Epithelial cell of prostate (primary cell): ENCODE measurements around the gene ZFP36L1.

Source experiments
- DNase-seq: peaks from one replicate; pipeline ENCODE4 v3.0.0-alpha.2; 2011; ENCODE audit warnings: low read depth, low spot score
- H3K27ac ChIP-seq: fragments of 450-650 bp; 2 replicates; pipeline ENCODE4 v1.5.1; 2017; ENCODE audit warnings: mild to moderate bottlenecking

The ZFP36L1 gene

DNA sequence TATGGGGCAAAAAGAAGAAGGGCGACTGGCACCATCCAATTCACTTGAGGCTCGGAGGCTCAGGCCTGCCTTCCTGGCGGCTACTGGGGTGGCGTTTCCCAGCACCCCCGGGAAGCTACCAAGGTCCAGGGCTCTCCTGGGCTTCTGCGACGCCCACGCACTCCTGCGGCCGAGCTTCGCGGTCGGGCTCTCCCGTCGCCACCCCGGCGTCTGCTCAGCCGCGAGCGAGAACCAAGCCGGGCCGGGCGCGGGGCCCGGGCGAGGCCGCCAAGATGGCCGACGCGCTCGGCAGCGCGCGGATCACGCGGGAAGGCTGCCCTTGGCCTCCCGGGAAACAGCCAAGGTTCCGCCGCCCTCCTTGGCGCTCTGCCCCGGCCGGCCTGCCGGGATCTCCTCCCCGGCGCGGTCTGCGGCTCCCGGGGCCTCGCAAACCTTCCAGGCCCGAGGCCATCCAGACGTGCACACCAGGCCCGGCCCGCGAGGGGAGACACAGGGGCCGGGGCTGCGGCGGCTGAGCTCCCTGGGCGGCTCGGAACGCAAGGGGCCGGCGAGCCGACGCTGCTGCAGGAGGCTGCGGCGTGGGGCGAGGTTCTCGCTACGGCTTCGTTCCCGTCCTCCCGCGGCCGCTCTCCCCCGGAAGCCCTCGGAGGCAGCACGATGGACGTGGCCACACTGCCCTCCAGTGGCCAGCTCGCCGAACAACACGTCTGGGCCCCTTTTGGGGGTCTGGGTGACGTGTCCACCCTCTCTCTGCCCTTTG lies 23.5 kb upstream of the ZFP36L1 start:
- peak overlapping the region; percentile 90 for H3K27ac ChIP-seq
- DNase-seq: no peak

DNA sequence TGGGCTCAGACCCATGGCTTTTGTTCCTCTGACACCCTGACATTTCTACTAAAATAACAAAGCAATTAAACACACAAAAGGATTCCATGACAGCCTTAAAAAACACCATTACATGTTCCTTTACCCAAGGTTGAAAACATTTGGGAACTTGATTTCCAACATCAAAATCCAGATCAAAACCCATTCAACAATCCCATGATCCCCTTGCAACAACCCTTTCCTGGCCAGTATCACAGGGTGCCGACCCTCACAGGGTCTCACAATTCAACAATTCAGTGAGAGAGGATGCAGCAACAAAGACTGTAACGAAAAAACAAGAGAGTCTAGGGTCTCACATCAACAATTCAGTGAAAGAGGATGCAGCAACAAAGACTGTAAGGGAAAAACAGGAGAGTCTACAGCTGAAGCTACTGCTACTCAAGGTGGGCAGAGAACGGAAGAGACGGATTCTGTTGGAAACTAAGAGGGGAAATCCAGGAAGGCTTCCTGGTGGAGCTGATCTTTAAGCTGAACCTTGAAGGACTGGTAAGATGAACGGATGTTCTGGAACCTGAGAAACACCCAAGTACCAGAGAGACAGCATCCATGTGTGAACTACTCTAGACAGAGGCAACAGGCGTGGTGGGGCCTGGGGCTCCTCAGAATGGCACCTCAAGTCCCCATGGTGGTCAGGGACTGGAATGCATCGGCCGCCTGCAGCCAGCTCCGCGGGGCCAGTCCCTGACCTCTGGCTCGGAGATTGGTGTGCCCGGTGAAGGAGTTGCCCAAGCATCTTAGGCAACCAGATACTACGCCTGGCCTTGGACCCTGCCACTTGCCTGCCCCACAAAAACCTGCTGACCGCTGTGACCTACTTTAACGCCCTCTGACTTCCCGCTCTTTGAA lies 22.7 kb upstream of the ZFP36L1 start:
- DNase-seq: no peak
- peak overlapping the region; percentile 90 for H3K27ac ChIP-seq

DNA sequence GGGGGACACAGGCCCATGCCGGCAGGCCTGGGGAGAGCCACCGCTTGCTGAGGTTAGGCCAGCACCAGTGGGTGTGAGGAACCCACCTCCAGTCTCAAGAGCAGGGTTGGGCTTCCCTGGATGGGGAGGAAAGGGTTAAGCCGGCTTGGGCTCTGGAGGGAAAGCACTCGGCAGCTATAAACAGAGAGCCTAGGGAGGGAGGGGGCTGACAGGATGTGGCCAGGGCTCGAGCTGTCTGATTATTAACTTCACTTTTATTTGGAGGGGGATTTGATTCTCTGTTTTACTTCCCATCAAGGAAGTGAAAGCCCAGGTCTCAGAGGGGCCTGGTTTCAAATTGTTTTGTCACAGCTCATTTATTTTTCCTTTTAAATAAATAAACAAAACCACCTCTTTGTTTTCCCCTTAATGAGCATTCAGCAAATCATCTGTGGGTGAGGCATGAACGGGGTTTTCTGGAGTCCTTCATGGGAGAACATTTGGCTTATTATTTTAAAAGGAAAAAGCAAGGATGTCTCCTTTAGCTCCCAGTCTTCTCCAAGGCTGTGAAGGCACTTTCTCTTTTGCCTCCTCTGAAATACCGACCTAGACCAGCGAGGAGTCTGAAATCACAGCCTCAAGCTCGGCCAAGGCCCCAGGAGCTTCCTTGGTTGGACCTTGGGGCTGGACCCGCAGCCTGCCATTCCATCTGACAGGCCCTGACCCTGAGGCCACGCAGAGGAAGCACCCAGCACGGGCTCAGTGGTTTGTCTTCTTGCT lies 21.9 kb upstream of the ZFP36L1 start:
- H3K27ac ChIP-seq: peak overlapping the region; percentile 41
- DNase-seq: no peak

DNA sequence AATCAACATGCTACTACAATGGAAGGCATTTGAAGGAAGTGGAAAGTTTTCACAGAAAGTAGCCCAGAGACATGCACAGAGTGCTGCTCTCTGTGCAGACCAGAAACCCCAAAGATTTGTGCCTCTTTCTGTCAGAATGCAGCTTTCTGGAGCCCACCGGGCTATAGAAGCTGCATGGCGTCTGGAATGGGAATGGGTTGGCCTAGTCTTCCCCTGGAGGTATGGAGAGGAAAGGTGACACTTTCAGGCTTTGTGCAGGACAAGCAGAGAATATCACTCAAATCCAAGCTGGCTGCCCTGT lies 21.3 kb upstream of the ZFP36L1 start:
- DNase-seq: no peak
- H3K27ac ChIP-seq: no peak overlapping the region

DNA sequence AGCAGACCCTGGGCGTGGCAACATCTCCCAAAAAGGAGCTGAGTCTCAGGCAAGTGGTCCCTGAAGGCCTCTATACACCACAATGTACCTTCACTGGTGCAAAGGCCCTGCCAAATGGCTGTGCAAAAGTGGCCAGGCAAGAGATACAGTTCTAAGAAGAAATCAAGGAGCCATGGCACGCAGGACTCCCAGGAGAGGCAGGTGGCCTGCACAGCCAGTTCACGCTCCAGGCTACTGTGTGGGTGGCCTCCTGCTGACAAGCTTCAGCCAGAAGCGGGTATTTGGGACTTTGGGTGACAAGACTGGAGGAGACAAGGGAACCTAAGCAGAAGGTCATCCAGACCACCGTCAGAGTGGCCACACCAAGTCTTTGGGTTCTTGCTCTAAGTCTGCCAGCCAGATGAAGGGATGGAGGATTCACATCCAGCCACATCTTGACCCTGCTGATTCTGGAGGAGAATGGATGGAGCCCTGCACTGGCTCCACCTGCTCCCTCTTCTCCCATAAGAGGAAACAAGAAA lies 20.5 kb upstream of the ZFP36L1 start:
- no peak for DNase-seq
- H3K27ac ChIP-seq: no peak overlapping the region

DNA sequence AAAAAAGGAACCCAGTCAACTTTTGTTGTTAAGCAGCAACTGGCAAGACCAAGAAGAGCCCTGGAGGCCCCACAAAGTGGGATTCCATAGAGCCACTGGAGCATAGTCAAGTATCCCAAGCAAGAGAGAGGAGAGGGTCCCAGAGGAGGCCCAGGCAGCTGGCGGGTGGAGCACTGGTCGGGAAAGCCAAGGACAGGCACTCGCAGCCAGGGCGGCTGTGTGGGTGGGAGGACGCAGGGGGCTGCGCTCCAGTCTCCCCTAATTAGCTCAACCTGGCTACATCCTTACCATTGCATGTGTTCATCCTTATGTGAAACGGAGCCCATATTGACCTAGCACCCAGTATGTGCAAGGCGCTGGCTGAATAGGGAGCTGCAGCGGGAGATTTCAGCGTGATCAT lies 18.3 kb upstream of the ZFP36L1 start:
- no peak for DNase-seq
- H3K27ac ChIP-seq: no peak overlapping the region

DNA sequence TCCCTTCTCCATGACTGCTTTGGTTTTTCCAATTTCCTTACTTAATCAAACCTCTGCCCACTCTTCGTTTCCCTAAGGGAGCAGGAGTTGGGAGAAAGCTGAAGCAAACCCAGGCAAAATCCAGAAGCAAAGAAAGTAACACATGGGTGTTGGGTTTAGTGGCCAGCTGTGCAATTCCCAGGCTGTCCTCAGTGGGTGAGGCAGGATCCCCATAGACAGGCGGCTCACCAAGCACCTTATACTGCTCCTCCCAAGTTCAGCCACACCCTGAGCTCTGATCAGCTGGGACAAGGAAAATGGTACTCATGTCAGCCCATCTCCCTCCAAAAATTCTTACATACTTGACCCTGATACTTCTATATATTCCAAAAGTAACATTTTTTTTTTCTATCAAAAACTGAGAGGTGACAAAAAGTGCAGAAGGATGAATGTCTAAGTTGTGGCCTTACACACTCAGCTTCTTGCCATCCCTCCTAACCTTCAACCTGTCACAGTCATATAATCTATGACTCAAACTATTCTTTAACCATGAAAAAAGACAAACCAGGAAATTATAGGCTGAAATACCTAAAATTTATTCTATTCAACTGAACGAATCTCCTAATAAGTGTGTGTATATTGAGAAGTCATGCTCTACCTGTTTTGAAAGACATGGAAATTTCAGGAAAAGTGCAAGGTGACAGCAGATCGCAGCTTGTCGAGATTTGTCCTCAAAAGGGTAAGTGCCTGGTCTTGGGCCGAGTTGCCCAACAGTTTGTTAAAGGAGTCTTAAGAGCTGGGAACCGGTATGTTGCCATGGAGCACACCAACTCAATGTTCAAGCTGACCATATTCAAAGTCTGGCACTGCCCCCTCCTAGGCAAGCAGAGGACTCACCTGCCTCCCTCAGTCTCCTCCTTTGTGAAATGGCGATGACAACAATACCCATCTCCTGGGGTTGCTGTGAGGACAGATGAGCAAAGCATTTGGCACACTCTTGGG lies 17.6 kb upstream of the ZFP36L1 start:
- no peak for DNase-seq

DNA sequence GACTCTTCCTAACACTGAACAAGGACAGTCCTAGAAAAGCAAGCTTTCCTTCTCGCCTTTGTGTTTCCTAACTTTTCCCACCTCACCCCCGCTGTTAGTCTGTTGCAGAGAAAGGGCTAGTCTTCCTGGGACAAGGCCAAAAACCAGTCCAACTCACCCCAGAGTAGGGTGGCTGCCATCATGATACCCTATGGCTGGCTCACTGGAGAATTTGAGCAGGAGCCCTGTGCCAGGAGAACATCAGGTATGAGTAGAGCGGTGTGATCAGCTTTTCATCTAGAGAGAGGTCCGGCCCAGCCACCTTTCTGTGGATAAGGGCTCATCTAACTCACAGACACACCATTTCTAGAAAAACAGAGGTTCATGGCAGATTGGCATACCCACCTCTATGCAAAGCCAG lies 16.7 kb upstream of the ZFP36L1 start:
- H3K27ac ChIP-seq: no peak overlapping the region
- no peak for DNase-seq

More for the DNA sequence above, 17.6 kb upstream of the ZFP36L1 start:
- H3K27ac ChIP-seq: no peak overlapping the region

DNA sequence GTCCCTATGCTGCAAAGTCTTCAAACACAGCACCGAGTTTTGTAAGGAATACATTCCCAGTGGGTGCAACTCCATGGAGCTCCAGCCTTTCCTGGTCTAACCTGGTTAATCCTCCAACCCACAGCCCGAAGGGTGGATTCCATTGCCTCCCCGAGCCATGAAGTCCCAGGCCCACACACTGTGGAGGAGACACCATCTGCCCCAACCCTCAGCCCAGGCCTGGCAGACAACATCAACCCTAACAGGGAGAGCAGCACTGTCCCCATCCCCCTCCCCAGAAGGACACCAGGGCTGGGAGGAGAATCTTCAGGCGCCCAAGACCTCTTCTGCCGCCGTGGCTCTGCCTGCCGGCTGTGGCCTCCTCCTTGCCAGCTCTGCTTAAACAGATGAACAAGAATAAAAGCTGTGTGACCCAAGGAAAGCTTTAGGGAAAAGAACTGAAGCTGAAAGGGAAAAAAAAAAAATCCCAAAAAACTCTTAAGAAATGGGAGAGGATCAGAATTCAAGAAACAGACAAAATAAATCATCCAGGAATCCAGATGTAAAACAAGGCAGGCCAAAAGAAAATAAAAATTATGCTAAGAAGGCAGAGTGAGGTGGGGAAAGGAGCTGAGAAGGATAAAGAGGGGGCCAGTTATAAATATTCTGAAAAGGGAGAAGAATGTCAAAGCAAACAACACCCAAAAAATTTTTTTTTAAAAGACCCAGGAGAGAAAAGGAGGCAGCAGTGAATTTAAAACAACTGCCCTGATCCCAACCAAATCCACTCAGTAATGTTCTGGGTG lies 16.0 kb upstream of the ZFP36L1 start:
- no peak overlapping the region for H3K27ac ChIP-seq
- DNase-seq: no peak

DNA sequence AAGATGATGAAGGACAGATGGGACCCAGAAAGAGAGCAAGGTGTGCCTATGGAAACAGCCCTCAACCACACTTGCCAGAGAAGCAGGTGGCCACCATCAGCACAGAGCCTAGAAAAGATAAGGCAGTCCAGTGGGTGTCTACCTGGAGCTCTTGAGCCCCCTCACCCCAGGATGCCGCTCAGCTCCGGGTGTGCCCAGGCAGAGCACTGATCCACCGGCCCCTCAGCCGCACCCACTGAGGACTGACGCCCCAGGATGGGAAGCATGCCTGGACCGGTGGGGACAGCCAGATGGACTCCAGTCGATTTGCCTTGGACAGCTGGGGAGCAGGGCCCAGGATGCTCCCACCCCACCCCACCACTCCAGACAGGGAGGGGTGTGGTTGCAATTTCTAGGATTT lies 15.1 kb upstream of the ZFP36L1 start:
- no peak for DNase-seq
- no peak overlapping the region for H3K27ac ChIP-seq

DNA sequence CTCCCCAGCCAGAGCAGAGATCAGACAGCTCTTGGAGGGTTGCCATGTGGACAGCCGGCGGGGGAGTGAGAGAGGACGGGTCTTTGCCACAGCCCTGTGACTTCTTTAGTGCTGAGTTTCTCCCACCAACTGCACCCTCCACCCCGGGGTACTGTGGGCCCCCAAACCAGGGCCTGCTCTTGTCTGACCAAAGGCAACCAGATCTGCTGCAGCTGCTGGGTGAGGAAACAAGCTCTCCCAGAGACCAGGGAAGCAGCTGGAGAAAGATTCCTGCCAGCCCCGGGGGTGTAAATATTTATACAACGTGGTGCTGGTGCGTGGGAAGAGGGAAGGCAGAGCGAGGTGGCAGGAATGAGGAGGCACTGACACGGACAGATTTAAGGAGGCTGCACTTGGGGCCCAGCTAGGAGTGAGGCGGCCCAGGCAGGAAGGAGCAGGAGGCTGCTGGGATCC lies 14.3 kb upstream of the ZFP36L1 start:
- DNase-seq: no peak

DNA sequence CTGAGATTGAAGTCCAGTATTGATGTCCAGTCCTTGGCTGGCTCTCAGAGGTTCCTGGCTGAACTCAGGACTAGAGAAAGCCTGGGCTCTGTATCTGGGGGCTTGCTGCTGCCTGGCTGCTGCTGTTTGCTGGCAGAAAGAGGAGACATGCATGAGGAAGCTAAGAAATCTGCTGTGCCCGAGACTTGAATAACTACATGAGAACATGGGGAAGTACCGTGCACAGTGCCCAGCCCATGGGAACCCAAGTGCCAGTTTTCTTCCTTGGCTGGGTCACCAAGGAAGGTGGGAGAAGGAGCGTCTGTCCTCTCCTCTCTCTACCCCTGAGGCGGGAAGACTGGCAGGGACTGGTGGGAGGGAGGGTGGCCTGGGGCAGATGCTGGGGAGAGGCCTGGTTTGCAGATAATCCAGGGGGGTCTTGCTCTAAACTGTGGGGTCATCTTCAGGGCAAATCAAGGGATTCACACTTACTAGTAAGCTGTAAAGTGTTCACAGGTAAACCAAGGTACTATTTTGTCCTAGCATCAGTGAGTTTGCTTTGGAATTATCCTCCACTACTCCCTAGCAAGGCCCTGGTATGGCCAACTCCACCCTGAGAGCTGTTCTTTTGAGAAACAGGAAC lies 13.8 kb upstream of the ZFP36L1 start:
- H3K27ac ChIP-seq: peak overlapping the region; percentile 25
- DNase-seq: no peak

More for the DNA sequence above, 14.3 kb upstream of the ZFP36L1 start:
- H3K27ac ChIP-seq: peak overlapping the region; percentile 25

DNA sequence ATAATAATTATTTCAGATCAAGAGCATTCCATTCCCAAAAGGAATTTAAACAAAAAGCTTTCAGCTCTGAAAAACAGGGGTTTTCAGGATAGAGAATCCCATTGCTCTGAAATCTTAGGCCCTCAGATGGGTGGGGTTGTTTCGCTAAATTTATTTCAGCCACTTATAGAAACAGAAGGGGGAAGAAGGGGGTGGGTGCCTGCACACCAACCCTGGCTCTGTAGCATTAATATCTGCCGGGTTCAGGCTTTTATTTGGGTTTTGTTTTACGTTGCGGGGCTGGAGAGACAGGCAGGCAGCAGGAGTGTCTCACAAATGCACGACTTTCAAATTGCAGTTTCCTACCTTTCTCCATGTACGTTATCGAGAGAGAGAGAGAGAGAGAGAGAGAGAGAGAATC lies 12.5 kb upstream of the ZFP36L1 start:
- H3K27ac ChIP-seq: no peak overlapping the region
- DNase-seq: no peak

DNA sequence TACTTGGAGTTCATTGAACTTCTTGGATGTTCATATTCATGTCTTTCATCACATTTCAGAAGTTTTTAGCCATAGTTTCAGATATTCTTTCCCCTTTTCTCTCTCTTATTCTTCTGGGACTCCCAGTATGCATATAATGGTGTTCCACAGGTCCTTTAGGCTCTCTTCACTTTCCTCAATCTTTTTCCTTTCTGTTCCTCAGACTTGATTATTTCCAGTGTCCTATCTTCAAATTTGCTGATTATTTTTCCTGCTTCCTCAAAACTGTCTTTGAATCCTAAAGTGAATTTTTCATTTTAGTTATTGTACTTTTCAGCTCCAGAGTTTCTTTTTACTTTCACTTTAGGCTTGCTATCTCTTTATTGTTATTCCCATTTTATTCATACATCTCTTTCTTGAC lies 8.8 kb upstream of the ZFP36L1 start:
- DNase-seq: no peak

DNA sequence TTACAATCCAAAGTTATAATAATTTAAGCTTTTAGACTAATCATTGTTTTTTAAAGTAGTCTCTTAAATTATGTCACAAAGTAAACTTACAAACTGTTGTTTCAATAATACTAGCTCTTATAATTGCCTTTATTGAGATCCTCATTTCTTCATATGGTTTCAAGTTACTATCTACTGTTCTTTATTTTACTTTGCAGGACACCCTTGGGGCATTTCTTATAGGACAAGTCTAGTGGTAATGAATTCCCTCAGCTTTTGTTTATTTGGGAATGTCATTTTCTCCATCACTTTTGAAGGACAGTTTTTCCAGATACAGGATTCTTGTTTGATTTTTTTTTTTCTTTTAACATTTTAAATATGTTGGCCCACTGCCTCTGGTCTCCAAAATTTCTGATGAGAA lies 8.1 kb upstream of the ZFP36L1 start:
- H3K27ac ChIP-seq: peak overlapping the region; percentile 74
- DNase-seq: no peak

More for the DNA sequence above, 8.8 kb upstream of the ZFP36L1 start:
- H3K27ac ChIP-seq: peak overlapping the region; percentile 74

DNA sequence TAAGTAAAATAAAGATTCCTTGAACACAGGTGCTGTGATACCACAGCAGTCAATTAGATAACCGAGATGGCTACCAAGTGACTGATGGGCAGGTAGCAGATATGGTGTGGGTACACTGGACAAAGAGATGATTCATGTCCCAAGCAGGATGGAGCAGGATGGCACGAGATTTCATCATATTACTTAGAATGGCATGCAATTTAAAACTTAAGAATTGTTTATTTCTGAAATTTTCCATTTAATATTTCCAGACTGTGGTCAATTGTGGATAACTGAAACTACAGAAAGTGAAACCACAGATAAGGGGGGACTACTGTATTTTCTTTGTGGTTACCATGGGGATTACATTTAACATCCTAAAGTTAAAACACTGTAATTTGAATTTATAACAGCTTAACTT lies 7.5 kb upstream of the ZFP36L1 start:
- DNase-seq: no peak
- H3K27ac ChIP-seq: peak overlapping the region; percentile 74

DNA sequence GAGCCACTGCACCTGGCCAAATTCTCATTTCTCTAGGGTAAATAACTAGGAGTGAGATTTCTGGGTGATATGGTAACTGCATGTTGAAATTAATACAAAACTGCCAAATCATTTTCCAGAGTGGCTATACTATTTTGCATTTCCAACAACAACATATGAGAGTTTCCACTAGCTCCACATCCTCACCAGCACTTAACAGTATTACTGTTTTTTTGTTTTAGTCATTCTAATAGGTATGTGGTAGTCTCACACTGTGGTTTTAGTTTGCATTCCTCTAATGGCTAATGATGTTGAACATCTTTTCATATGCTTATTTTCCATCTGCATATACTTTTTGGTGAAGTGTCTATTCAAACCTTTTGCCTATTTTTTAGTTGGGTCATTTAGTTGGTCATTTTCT lies 5.8 kb upstream of the ZFP36L1 start:
- H3K27ac ChIP-seq: no peak overlapping the region
- DNase-seq: no peak

DNA sequence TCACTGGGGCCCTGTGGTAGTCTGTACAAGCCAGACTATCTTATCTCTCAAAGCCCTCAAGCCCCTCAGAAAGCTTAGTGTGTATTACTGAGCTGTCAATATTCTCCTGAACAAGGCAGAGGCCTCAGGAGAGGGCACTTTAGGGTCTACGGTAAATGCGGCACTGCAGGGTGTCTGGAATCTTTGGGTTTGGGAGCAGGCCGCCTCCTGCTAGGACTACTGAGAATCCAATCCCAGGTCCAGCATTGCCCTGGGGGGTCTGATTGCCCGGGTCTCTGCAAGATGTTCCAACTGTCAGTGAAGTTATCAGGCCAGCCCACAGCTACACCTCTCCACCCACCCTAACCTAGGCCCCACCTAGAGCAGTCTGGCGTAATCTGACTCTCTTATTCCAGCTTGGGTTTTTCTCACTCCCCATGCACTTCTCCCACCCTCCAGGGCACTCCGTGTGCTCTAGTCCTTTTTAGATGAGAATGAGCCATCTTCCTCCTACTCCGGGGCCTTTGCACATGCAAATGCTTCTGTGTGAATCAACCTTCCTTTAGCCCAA lies 4.3 kb upstream of the ZFP36L1 start:
- peak overlapping the region; percentile 99 for H3K27ac ChIP-seq
- DNase-seq: no peak
